SK-N-SH (cell line): ENCODE results near the gene PALLD.

Experiments used
- CTCF ChIP-seq: fragments of 200-600 bp; sonication (generic); IDR thresholded peaks from 2 replicates; pipeline ENCODE4 v1.6.1; 2017; ENCODE audit warnings: antibody characterized with exemption, mild to moderate bottlenecking, moderate library complexity
- EP300 ChIP-seq, 2 experiments: IDR thresholded peaks; 2 replicates each; pipeline versions ENCODE4 v1.4.0 to v1.6.1; 2012; ENCODE audit warnings: borderline replicate concordance in 1 of 2, low read depth in 1 of 2, low read length in 1 of 2
- EZH2phosphoT487 ChIP-seq: fragments of 200-600 bp; sonication (generic); IDR thresholded peaks from 2 replicates; pipeline ENCODE4 v1.6.1; 2017; ENCODE audit warnings: low read depth, mixed run types, mild to moderate bottlenecking, antibody characterized with exemption, moderate library complexity, borderline replicate concordance
- IRF3 ChIP-seq: fragments of 150-350 bp; IDR thresholded peaks from 2 replicates; pipeline ENCODE4 v1.6.1; 2016; ENCODE audit warnings: mild to moderate bottlenecking, low read depth, low read length
- PBX3 ChIP-seq: IDR thresholded peaks from 2 replicates; pipeline ENCODE4; 2012
- POLR2AphosphoS5 ChIP-seq: IDR thresholded peaks from 2 replicates; pipeline ENCODE4 v1.6.1; 2012; ENCODE audit warnings: low read depth, low read length
- REST ChIP-seq: IDR thresholded peaks from 2 replicates; pipeline ENCODE4 v1.6.1; 2012; ENCODE audit warnings: mild to moderate bottlenecking, low read depth, low read length, moderate library complexity
- RFX5 ChIP-seq: IDR thresholded peaks from 2 replicates; pipeline ENCODE4 v1.6.1; 2012; ENCODE audit warnings: mild to moderate bottlenecking, improper control_type of control experiment, low read length
- SMC3 ChIP-seq: IDR thresholded peaks from 2 replicates; pipeline ENCODE4 v1.6.1; 2012; ENCODE audit warnings: low read depth, low read length, improper control_type of control experiment
- TAF1 ChIP-seq: IDR thresholded peaks from 2 replicates; pipeline ENCODE4 v1.6.1; 2012; ENCODE audit warnings: low read depth, mild to moderate bottlenecking, low read length, moderate library complexity, borderline replicate concordance

GRCh38 chr4:168586926-168587325 lies 90.1 kb downstream of the PALLD start:
- TF ChIP-seq SMC3 (no peak), RFX5 (no peak), TAF1 (no peak), REST (no peak), CTCF (no peak), IRF3 (no peak), EZH2phosphoT487 (no peak), EP300 (IDR thresholded peaks at IDR 0.05; ENCODE audit: borderline replicate concordance in 1 of 2, low read depth in 1 of 2, low read length in 1 of 2) (no peak), PBX3 (no peak), POLR2AphosphoS5 (no peak)
